ENCODE measurements around the gene HOXB6.
A peak's percentile ranks its signal among the peaks of the same experiment; 100 is the strongest.

The HOXB6 gene

DNA sequence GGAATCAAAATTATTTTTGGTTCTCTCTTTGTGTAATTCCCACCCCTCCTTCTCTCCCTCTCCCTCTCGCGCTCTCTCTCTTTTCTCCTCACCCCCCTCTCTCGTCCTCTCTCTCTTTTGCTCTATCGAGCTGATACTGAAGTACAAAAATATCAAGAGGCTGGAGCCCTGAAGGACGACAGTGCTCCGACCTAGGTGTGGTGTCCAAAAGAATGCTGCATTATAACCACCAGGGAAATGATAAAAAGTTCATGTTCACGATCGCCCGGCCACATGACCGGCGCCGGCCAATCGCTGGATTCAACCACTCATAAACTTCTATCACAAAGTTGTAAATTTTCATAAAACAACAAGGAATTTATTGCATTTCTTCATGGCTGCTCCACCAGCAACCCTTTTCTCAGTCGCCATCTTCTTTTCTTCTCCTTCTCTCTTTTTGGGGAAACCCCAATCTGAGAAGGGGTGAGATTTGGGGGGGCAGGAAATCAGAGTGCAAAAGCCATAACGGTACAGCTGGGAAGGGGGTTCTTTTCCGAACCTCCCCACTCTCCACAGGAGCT lies at the start of gene HOXB6:
Gene HOXB6, minus strand, starts transcription at position 217 of the 560 bp plus-strand sequence. CDS start 6,836 bp downstream, outside the sequence.
- no peak for DNase-seq

- no peak for DNase-seq
These were observed 45.0 kb upstream of the HOXB6 start for GRCh38 chr17:48649741-48650140.

GRCh38 chr17:48647963-48648245 lies 43.1 kb upstream of the HOXB6 start:
- DNase-seq = no peak

GRCh38 chr17:48647103-48647962 lies 42.5 kb upstream of the HOXB6 start:
- no peak for DNase-seq

DNA sequence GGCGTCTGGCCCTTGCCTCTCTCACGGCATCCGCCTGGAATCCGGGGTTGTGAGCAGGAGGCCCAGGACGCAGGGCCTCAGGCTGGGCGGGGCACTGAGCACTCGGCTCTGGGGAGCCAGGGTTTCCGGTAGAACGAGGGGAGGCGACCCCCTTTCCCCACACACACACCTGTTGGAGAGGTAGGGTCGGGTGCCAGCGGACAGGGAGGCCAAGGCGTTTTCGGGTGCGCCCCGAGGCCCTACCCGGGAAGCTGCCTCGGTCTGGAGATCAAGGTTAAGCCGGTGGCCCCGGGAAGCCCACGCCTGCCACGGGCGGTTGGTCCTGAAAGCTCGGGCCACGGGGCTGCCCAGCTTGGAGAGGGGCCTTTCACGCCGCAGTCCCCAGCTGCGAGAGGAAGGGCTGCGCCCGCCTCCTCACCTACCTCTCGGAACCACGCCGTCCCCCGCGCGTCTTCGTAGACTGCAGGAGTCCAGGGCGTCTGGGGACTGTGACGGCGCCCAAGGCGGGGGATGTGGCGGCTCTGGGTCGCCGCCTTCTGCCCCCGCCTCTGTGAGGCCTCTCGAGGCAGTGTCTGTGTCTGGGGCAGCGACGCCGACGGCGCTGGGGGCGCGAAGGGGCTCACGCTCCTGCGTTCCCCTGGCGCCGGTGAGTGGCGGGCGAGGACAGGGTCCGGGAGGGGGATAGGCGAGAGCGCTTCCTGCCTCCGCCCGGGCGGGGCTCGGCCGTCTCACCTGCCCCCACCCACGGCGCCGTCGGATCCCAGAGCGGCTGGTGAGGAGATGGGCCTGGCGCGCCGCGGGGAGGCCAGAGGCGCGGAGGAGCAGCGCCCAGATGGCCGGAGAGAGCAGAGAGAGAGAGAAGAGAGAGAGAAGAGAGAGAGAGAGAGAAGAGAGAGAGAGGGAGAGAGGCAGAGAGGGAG lies 41.7 kb upstream of the HOXB6 start:
- DNase-seq = no peak

GRCh38 chr17:48645639-48646182 lies 40.9 kb upstream of the HOXB6 start:
- DNase-seq = no peak

- DNase-seq = no peak
These were observed 40.2 kb upstream of the HOXB6 start for GRCh38 chr17:48644910-48645557.

GRCh38 chr17:48644159-48644558 lies 39.4 kb upstream of the HOXB6 start:
- no peak for DNase-seq

- no peak for DNase-seq
These were observed 38.9 kb upstream of the HOXB6 start for GRCh38 chr17:48643697-48644012.

GRCh38 chr17:48642843-48643696 lies 38.3 kb upstream of the HOXB6 start:
- DNase-seq = no peak

DNA sequence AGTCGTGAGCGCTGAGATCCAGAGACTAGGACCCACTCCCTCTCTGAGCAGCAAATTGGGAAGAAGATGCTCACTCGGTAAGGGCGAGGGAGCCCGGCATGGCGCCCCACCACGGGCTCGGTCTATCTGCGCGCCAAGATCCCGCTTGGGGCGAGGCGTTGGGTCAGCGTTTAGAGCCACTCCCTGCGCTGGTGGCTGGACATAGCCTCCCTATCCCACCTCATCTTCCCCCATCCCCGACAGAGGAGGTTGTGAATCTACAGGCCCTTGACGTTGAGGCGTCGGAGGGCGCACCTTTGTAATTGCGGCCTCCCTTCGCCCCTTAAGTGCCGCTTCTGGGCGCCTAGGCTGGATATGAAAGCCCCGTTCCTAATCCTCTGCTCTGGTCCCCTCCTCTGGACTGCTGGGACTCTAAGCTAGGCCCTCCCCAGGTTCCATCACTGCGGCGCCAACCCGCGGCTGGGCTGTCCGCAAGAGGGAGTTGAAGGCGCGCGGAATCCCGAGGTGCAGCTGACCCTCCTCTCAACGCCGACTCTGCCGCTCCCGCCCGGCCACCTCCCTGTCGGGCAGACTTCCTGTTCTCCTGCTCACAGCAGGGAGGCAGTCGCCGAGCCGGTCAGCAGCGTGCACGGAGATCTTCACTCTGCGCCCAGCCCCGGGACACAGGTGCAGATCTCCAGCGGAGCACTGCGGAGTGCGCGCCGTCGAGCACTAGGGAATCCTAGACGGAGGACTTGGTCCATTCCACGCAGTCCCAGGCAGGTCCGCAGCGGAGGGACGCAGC lies 37.5 kb upstream of the HOXB6 start:
- DNase-seq = no peak

DNA sequence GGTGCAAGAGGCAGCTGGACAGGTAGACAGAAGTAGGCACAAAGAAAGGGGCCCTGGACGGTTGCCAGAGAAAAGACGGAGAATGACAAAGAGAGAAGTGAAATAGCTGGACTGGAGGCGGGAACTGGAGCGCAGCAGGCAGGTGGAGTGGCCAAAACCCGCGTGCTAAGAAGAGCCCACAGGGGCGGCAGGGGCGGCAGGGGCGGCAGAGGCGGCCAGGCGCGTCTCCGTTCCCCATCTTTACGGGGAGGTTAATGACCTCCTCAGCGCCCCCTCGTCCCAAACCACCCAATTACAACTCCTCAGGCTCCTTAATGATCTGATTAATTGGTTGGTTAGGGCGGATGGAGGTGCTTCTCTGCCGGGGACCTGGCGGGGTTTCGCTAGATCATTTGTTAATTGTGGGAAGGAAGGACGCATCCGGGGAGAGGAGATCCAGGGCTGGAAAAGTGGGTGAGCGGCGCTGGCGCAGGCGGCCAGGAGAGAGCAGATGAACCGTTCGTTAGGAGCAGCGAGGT lies 36.8 kb upstream of the HOXB6 start:
- DNase-seq = no peak

DNA sequence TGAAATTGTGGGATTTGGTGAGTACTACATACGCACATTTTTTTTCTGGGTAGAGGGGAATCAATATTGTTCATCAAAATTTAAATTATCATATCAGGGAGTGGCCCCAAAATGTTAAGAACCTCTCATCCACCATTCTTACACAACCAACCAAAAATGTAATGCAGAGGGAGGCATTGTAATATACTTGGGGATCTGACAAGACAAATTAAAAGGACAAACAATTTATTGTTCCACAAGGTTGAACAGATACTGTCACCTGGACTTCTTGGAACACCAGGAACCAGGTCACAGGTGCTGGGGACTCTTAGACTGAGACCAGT lies 36.0 kb upstream of the HOXB6 start:
- DNase-seq = no peak

- no peak for DNase-seq
These were observed 35.4 kb upstream of the HOXB6 start for GRCh38 chr17:48639982-48640857.

- no peak for DNase-seq
These were observed 34.4 kb upstream of the HOXB6 start for GRCh38 chr17:48639136-48639535.

- DNase-seq = no peak
These were observed 32.8 kb upstream of the HOXB6 start for GRCh38 chr17:48637323-48638260.

- peak; percentile 68 for DNase-seq
These were observed 31.6 kb upstream of the HOXB6 start for GRCh38 chr17:48636177-48637018.

Data from NCI-H2171 (cell line).